Occipital lobe (tissue), 2 donors: ENCODE data around the gene CPZ. TPM values are rescaled to one million over a fixed set of nuclear protein-coding genes. Genes with fewer than 3 reads are reported as not detected.
"Not testable (repeated sequence)": the region's sequence is repeated elsewhere in the genome, so short reads cannot be mapped to it uniquely, and the experiment has no call there.

ENCODE experiments used
- DNase-seq: peaks from one replicate; lab custom pipeline; 2025; lab: John Stamatoyannopoulos, UW
- total RNA-seq: library from RNA; depleted of rRNA; stranded (reverse); fragments of >200 nt; gene quantifications from one replicate; pipeline ENCODE4 v1.2.3, GENCODE V29; 2014

The CPZ gene
- total RNA-seq, 1 donor from 2014 or later = 3.9 TPM

GRCh38 chr4:8649631-8650361, 57.2 kb downstream of the CPZ start:
- no peak for DNase-seq

GRCh38 chr4:8651661-8652180, 59.2 kb downstream of the CPZ start:
- no peak for DNase-seq

- DNase-seq = no peak
Observed at GRCh38 chr4:8652181-8653078, 59.9 kb downstream of the CPZ start.

- no peak for DNase-seq
Observed at GRCh38 chr4:8653326-8654000, 60.9 kb downstream of the CPZ start.

GRCh38 chr4:8654139-8654538, 61.6 kb downstream of the CPZ start:
- not testable (repeated sequence) for DNase-seq

GRCh38 chr4:8655411-8656184, 63.0 kb downstream of the CPZ start:
- DNase-seq = no peak

GRCh38 chr4:8656185-8656517, 63.6 kb downstream of the CPZ start:
- no peak for DNase-seq

GRCh38 chr4:8656711-8657380, 64.3 kb downstream of the CPZ start:
- no peak for DNase-seq

GRCh38 chr4:8657381-8658088, 65.0 kb downstream of the CPZ start:
- DNase-seq = no peak

- DNase-seq = no peak
Observed at GRCh38 chr4:8662776-8663175, 70.2 kb downstream of the CPZ start.

GRCh38 chr4:8664031-8664805, 71.7 kb downstream of the CPZ start:
- DNase-seq = no peak

- no peak for DNase-seq
Observed at GRCh38 chr4:8664976-8665375, 72.4 kb downstream of the CPZ start.

- DNase-seq = no peak
Observed at GRCh38 chr4:8665406-8666360, 73.1 kb downstream of the CPZ start.

- no peak for DNase-seq
Observed at GRCh38 chr4:8666581-8666980, 74.0 kb downstream of the CPZ start.
